OCI-LY3 (cell line): ENCODE data around the gene MYL2.

ENCODE experiments used
- H2AFZ ChIP-seq: fragments of 200-600, 300-600 bp; shearing (Covaris generic); 2 replicates; pipeline ENCODE4 v1.6.0; 2014; ENCODE audit warnings: antibody characterized with exemption, low read depth, low read length
- H3K27ac ChIP-seq: fragments of 200-600, 300-600 bp; sonication (generic); 2 replicates; pipeline ENCODE4 v1.5.1; 2014; ENCODE audit warnings: mild to moderate bottlenecking, low read length, moderate library complexity, mixed read lengths
- H3K27me3 ChIP-seq: fragments of 200-600, 300-600 bp; sonication (generic); 2 replicates; pipeline ENCODE4 v1.6.1; 2014; ENCODE audit warnings: low read depth, low read length, mixed read lengths
- H3K36me3 ChIP-seq: fragments of 200-600, 300-600 bp; sonication (generic); replicated peaks from 2 replicates; pipeline ENCODE3; 2014; ENCODE audit warnings: low read depth, low read length, mixed read lengths
- H3K4me1 ChIP-seq: fragments of 300-600, 200-600 bp; sonication (generic); 2 replicates; pipeline ENCODE4 v1.6.1; 2014; ENCODE audit warnings: low read length, mixed read lengths
- H3K4me2 ChIP-seq: fragments of 200-600, 300-600 bp; sonication (generic); 2 replicates; pipeline ENCODE4 v1.6.1; 2014; ENCODE audit warnings: low read length, mixed read lengths
- H3K4me3 ChIP-seq: fragments of 300-600, 200-600 bp; sonication (generic); 2 replicates; pipeline ENCODE4 v1.5.1; 2014; ENCODE audit warnings: antibody characterized with exemption, mild to moderate bottlenecking, low read length, moderate library complexity
- H3K79me2 ChIP-seq: fragments of 300-600, 200-600 bp; shearing (Covaris generic); 2 replicates; pipeline ENCODE4 v1.6.1; 2014; ENCODE audit warnings: mild to moderate bottlenecking, low read length, mixed read lengths
- H3K9ac ChIP-seq: fragments of 300-600, 200-600 bp; shearing (Covaris generic); 2 replicates; pipeline ENCODE4 v1.6.0; 2014; ENCODE audit warnings: mild to moderate bottlenecking, low read length, moderate library complexity
- H3K9me3 ChIP-seq: fragments of 200-600, 300-600 bp; shearing (Covaris generic); 2 replicates; pipeline ENCODE4 v1.6.1; 2014; ENCODE audit warnings: low read length, mixed read lengths; ENCODE audit not compliant: insufficient read depth
- H4K20me1 ChIP-seq: fragments of 200-600, 300-600 bp; sonication (generic); 2 replicates; pipeline ENCODE4 v1.6.1; 2016; ENCODE audit warnings: low read length, mixed read lengths; ENCODE audit not compliant: insufficient read depth
- CTCF ChIP-seq: fragments of 200-600, 300-600 bp; sonication (generic); IDR thresholded peaks from 2 replicates; pipeline ENCODE4 v1.5.1; 2014; ENCODE audit warnings: antibody characterized with exemption, low read length, low read depth
- EZH2phosphoT487 ChIP-seq: fragments of 200-600 bp; shearing (Covaris generic); IDR thresholded peaks from 2 replicates; pipeline ENCODE4 v1.6.1; 2018; ENCODE audit warnings: antibody characterized with exemption, mixed run types, low read depth

Gene MYL2

DNA sequence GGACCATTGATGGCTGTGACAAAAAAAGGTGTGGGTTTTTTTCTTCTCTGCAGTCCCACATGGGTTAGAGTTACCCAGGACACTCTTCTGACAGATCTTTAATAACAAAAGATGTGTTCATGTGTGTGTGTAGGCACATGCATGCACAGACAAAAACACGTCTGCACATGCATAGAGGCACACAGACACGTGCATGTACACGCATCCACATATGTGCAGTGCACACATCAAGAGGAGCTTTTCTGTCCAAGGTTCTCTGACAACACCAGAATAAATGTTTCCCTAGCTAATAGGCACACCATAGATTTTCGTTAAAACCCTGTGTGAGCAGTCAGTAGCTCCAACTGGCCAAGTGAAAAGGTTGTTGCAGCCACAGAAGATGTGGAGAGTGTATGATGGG lies 2.8 kb upstream of the MYL2 start:
- Histone ChIP-seq H3K79me2 (no peaks in the 10 kb centered on the region), H4K20me1 (no peaks in the 10 kb centered on the region), H3K27ac (no peak overlapping the region), H3K4me1 (no peaks in the 10 kb centered on the region), H3K9me3 (no peaks in the 10 kb centered on the region), H2AFZ (no peak overlapping the region), H3K9ac (no peak overlapping the region), H3K4me2 (no peak overlapping the region), H3K4me3 (no peak overlapping the region), H3K36me3 (no peaks in the 10 kb centered on the region), H3K27me3 (0 out of 2 replicates have a peak, but pooled peaks cover 5% of the 10 kb centered on the region)
- TF ChIP-seq EZH2phosphoT487: no peak
- no peak for TF ChIP-seq CTCF

- H3K4me1 ChIP-seq: no peaks in the 10 kb centered on the region
- H4K20me1 ChIP-seq: no peaks in the 10 kb centered on the region
- no peaks in the 10 kb centered on the region for H3K9me3 ChIP-seq
- TF ChIP-seq EZH2phosphoT487 (no peak), CTCF (no peak)
- H3K36me3 ChIP-seq: no peaks in the 10 kb centered on the region
- H2AFZ ChIP-seq: no peak overlapping the region
- H3K4me2 ChIP-seq: no peak overlapping the region
- no peak overlapping the region for H3K27ac ChIP-seq
- H3K27me3 ChIP-seq: 0 out of 2 replicates have a peak, but pooled peaks cover 5% of the 10 kb centered on the region
- H3K79me2 ChIP-seq: no peaks in the 10 kb centered on the region
- H3K4me3 ChIP-seq: no peak overlapping the region
- H3K9ac ChIP-seq: no peak overlapping the region
Observed at GRCh38 chr12:110922652-110923051, 2.3 kb upstream of the MYL2 start.

GRCh38 chr12:110921262-110921661 lies 883 bp upstream of the MYL2 start:
- H3K4me1 ChIP-seq: no peaks in the 10 kb centered on the region
- 0 out of 2 replicates have a peak, but pooled peaks cover 3% of the 10 kb centered on the region for H3K27me3 ChIP-seq
- no peaks in the 10 kb centered on the region for H3K36me3 ChIP-seq
- TF ChIP-seq EZH2phosphoT487 (no peak), CTCF (no peak)
- no peaks in the 10 kb centered on the region for H4K20me1 ChIP-seq
- no peak overlapping the region for H3K4me3 ChIP-seq
- no peak overlapping the region for H3K27ac ChIP-seq
- no peaks in the 10 kb centered on the region for H3K9me3 ChIP-seq
- H2AFZ ChIP-seq: no peak overlapping the region
- no peak overlapping the region for H3K9ac ChIP-seq
- no peak overlapping the region for H3K4me2 ChIP-seq
- H3K79me2 ChIP-seq: no peaks in the 10 kb centered on the region

DNA sequence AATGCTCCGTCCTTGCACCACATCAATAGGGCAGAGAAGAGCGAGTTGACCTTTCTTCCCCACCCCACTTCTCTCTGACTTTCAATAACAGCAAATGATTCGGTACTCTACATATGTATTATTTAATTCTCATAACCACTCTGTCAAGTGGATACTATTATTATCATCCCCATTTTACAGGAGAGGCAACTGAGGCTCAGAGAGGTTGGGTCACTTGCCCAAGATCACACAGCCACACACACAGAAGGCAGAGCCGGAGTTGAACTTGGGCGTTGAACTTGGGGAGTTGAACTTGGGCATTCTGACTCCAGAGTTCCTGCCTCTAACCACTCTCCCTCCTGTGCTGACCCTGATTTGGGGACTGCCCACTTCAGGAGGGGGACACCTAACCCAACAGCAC lies 659 bp downstream of the MYL2 start:
- Histone ChIP-seq H3K4me3 (no peak overlapping the region), H3K4me2 (no peak overlapping the region), H3K27ac (no peak overlapping the region), H3K4me1 (peaks cover 5% of the 10 kb centered on the region), H3K9ac (no peak overlapping the region), H3K79me2 (no peaks in the 10 kb centered on the region), H3K27me3 (no peaks in the 10 kb centered on the region), H4K20me1 (no peaks in the 10 kb centered on the region), H3K36me3 (no peaks in the 10 kb centered on the region), H3K9me3 (no peaks in the 10 kb centered on the region), H2AFZ (no peak overlapping the region)
- TF ChIP-seq CTCF (no peak), EZH2phosphoT487 (no peak)
